GM20000 (cell line): ENCODE results near the gene DNAJC5.
"Not testable (repeated sequence)": the region's sequence is repeated elsewhere in the genome, so short reads cannot be mapped to it uniquely, and the experiment has no call there.

Experiments used
- DNase-seq: peaks from one replicate; pipeline ENCODE4 v3.0.0; 2012; ENCODE audit warnings: low spot score
- TF ChIP-seq, protein P1 (sequence below): IDR thresholded peaks from 2 replicates; pipeline ENCODE4 v1.5.1; 2012; ENCODE audit warnings: mild to moderate bottlenecking, control low read depth; ENCODE audit errors: extremely low read depth, missing control alignments

The DNAJC5 gene

DNA sequence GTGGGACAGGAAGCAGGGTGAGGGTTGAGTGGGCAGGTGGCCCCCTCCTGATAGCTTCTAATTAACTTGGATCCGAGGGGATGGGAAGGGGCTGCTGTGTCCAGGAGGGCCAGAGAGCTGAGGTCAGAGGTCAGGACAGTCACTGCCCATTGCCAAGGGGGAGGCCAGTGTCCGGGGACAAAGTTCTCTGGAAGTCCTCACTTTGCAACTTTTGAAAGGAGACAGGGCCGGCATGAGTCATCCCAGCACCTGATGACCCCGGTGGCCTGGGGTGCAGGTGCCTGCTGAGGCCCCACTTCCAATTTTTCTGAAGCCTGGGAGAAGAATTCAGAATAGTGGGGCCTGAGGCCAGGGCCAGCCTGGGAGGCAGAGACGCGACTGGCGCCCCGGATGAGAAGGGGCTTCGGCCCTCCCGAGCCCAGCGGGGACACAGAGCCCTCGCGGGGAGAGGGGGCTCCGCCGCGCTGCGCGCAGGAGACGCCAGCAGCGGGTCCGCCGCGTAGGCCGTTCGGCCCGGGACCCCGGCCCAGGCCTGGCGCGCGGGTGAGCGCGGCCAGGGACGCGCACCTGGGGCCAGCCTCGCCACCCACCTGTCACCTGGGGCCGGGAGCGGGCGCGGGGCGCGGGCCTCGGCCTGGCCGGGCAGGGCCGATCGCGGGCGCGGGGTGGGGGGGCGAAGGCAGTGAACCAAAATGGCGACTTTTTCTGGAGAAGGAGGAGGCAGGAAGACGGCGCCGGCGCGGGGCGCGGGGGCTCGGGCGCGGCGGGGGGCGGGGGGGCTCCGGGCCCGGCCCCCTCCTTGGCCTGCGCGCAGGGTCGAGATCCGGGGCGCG lies 74.2 kb downstream of the DNAJC5 start:
- TF ChIP-seq, protein P1, sequence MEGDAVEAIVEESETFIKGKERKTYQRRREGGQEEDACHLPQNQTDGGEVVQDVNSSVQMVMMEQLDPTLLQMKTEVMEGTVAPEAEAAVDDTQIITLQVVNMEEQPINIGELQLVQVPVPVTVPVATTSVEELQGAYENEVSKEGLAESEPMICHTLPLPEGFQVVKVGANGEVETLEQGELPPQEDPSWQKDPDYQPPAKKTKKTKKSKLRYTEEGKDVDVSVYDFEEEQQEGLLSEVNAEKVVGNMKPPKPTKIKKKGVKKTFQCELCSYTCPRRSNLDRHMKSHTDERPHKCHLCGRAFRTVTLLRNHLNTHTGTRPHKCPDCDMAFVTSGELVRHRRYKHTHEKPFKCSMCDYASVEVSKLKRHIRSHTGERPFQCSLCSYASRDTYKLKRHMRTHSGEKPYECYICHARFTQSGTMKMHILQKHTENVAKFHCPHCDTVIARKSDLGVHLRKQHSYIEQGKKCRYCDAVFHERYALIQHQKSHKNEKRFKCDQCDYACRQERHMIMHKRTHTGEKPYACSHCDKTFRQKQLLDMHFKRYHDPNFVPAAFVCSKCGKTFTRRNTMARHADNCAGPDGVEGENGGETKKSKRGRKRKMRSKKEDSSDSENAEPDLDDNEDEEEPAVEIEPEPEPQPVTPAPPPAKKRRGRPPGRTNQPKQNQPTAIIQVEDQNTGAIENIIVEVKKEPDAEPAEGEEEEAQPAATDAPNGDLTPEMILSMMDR: no peak
- peak; percentile 71 for DNase-seq

- DNase-seq: peak; percentile 95
- TF ChIP-seq, protein P1: no peak
These were observed 75.2 kb downstream of the DNAJC5 start, which contains the start of gene ZNF512B for GRCh38 chr20:63969838-63970713. Gene ZNF512B, minus strand, starts transcription at chr20:63969930. Its CDS starts 1,980 bp downstream, at chr20:63967950.

GRCh38 chr20:63970714-63971431 lies 75.9 kb downstream of the DNAJC5 start:
- DNase-seq: no peak
- TF ChIP-seq, protein P1: no peak

DNA sequence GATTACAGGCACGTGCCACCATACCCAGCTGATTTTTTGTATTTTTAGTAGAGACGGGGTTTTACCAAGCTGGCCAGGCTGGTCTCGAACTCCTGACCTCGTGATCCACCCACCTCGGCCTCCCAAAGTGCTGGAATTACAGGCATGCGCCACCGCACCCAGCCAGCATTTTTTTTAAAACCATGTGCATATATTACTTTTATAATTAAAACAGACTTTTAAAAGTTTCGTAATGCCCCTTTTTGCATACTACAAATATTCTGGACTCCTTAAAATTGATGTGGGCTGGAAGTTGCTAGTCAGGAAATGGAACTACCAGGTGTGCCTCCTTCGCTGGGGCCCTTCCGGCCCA lies 77.0 kb downstream of the DNAJC5 start:
- DNase-seq: not testable (repeated sequence)

- no peak for DNase-seq
- TF ChIP-seq, protein P1: no peak
These were observed 77.6 kb downstream of the DNAJC5 start for GRCh38 chr20:63972312-63973159.

- no peak for DNase-seq
- TF ChIP-seq, protein P1: no peak
These were observed 78.2 kb downstream of the DNAJC5 start for GRCh38 chr20:63973160-63973479.
